ENCODE results near the gene EIPR1.
"Not testable (repeated sequence)": the region's sequence is repeated elsewhere in the genome, so short reads cannot be mapped to it uniquely, and the experiment has no call there.

Gene EIPR1

GRCh38 chr2:3294069-3294468 lies 83.5 kb downstream of the EIPR1 start:
- no peak overlapping the region for H3K4me3 ChIP-seq (ENCODE audit: low read depth, low read length)
- no peak for DNase-seq (ENCODE audit: low read depth)

- no peak for DNase-seq (ENCODE audit: low read depth)
- no peak overlapping the region for H3K4me3 ChIP-seq (ENCODE audit: low read depth, low read length)
Measured at GRCh38 chr2:3293221-3293620, 84.4 kb downstream of the EIPR1 start.

- DNase-seq (ENCODE audit: low read depth) = no peak
- H3K4me3 ChIP-seq (ENCODE audit: low read depth, low read length) = no peak overlapping the region
Measured at GRCh38 chr2:3292416-3292815, 85.2 kb downstream of the EIPR1 start.

GRCh38 chr2:3291750-3292149 lies 85.9 kb downstream of the EIPR1 start:
- no peak overlapping the region for H3K4me3 ChIP-seq (ENCODE audit: low read depth, low read length)

GRCh38 chr2:3291113-3291512 lies 86.5 kb downstream of the EIPR1 start:
- no peak overlapping the region for H3K4me3 ChIP-seq (ENCODE audit: low read depth, low read length)
- no peak for DNase-seq (ENCODE audit: low read depth)

More at GRCh38 chr2:3291750-3292149, 85.9 kb downstream of the EIPR1 start:
- no peak for DNase-seq (ENCODE audit: low read depth)

GRCh38 chr2:3290655-3291054 lies 87.0 kb downstream of the EIPR1 start:
- DNase-seq (ENCODE audit: low read depth) = no peak
- no peak overlapping the region for H3K4me3 ChIP-seq (ENCODE audit: low read depth, low read length)

GRCh38 chr2:3289971-3290370 lies 87.6 kb downstream of the EIPR1 start:
- DNase-seq (ENCODE audit: low read depth) = no peak
- H3K4me3 ChIP-seq (ENCODE audit: low read depth, low read length) = no peak overlapping the region

GRCh38 chr2:3289526-3289925 lies 88.1 kb downstream of the EIPR1 start:
- no peak for DNase-seq (ENCODE audit: low read depth)
- H3K4me3 ChIP-seq (ENCODE audit: low read depth, low read length) = no peak overlapping the region

GRCh38 chr2:3289171-3289515 lies 88.5 kb downstream of the EIPR1 start:
- no peak overlapping the region for H3K4me3 ChIP-seq (ENCODE audit: low read depth, low read length)
- DNase-seq (ENCODE audit: low read depth) = no peak

GRCh38 chr2:3288470-3289170 lies 89.0 kb downstream of the EIPR1 start:
- no peak for DNase-seq (ENCODE audit: low read depth)
- H3K4me3 ChIP-seq (ENCODE audit: low read depth, low read length) = no peak overlapping the region

GRCh38 chr2:3287896-3288295 lies 89.7 kb downstream of the EIPR1 start:
- H3K4me3 ChIP-seq (ENCODE audit: low read depth, low read length) = no peak overlapping the region
- no peak for DNase-seq (ENCODE audit: low read depth)

GRCh38 chr2:3286646-3287036 lies 91.0 kb downstream of the EIPR1 start:
- not testable (repeated sequence) for DNase-seq (ENCODE audit: low read depth); H3K4me3 ChIP-seq (ENCODE audit: low read depth, low read length)

GRCh38 chr2:3285901-3286645 lies 91.5 kb downstream of the EIPR1 start:
- DNase-seq (ENCODE audit: low read depth) = no peak
- H3K4me3 ChIP-seq (ENCODE audit: low read depth, low read length) = no peak overlapping the region

- no peak overlapping the region for H3K4me3 ChIP-seq (ENCODE audit: low read depth, low read length)
- DNase-seq (ENCODE audit: low read depth) = no peak
Measured at GRCh38 chr2:3284657-3285630, 92.7 kb downstream of the EIPR1 start.

- DNase-seq (ENCODE audit: low read depth); H3K4me3 ChIP-seq (ENCODE audit: low read depth, low read length): not testable (repeated sequence)
Measured at GRCh38 chr2:3283876-3284656, 93.6 kb downstream of the EIPR1 start.

- DNase-seq (ENCODE audit: low read depth) = no peak
- no peak overlapping the region for H3K4me3 ChIP-seq (ENCODE audit: low read depth, low read length)
Measured at GRCh38 chr2:3283206-3283605, 94.4 kb downstream of the EIPR1 start.

GRCh38 chr2:3282056-3282998 lies 95.3 kb downstream of the EIPR1 start:
- DNase-seq (ENCODE audit: low read depth) = no peak
- no peak overlapping the region for H3K4me3 ChIP-seq (ENCODE audit: low read depth, low read length)
